ENCODE results near the gene APOL2. TPM values are rescaled to one million over a fixed set of nuclear protein-coding genes. Genes with fewer than 3 reads are reported as not detected.
"Not testable (repeated sequence)": the region's sequence is repeated elsewhere in the genome, so short reads cannot be mapped to it uniquely, and the experiment has no call there.

Gene APOL2
- total RNA-seq, 1 donor from 2014 or later: 12.8 TPM

GRCh38 chr22:36274531-36274930 is 35.2 kb upstream of the APOL2 start:
- Mint-ChIP-seq H3K9me3 (no peaks in the 10 kb centered on the region), H3K27ac (no peak overlapping the region), H3K4me1 (peaks cover 4% of the 10 kb centered on the region), H3K4me3 (no peak overlapping the region), H3K27me3 (ENCODE audit: insufficient read depth, low read depth) (peaks cover 10% of the 10 kb centered on the region), H3K36me3 (peaks cover 6% of the 10 kb centered on the region)
- no peaks in the 10 kb centered on the region for H4K20me1 ChIP-seq (ENCODE audit: low read depth)
- H3K9me3 ChIP-seq (ENCODE audit: low read depth): no peaks in the 10 kb centered on the region
- no peak for TF ChIP-seq CTCF (IDR thresholded peaks at IDR 0.05)
- TF ChIP-seq EZH2phosphoT487 (IDR thresholded peaks at IDR 0.05): no peak
- no peak for TF ChIP-seq EZH2 (IDR thresholded peaks at IDR 0.05)
- H3K4me3 ChIP-seq: no peak overlapping the region
- no peaks in the 10 kb centered on the region for H3K79me2 ChIP-seq (ENCODE audit: low read depth)
- no peaks in the 10 kb centered on the region for H3K36me3 ChIP-seq
- H2AFZ ChIP-seq (replicated peaks): no peak overlapping the region
- no peak overlapping the region for H3K9ac ChIP-seq
- H3K27ac ChIP-seq: no peak overlapping the region
- no peak overlapping the region for H3K4me2 ChIP-seq
- no peak for DNase-seq (ENCODE audit: low spot score)
- peaks cover 15% of the 10 kb centered on the region for H3F3A ChIP-seq (ENCODE audit: low read depth)
- H3K4me1 ChIP-seq: peaks cover 6% of the 10 kb centered on the region
- no peaks in the 10 kb centered on the region for H3K27me3 ChIP-seq

- not testable (repeated sequence) for H3K27ac ChIP-seq; H3K36me3 ChIP-seq; H3K4me2 ChIP-seq; H3K4me3 Mint-ChIP-seq; H3K9me3 ChIP-seq (ENCODE audit: low read depth); DNase-seq (ENCODE audit: low spot score); H3K4me1 ChIP-seq; H3K79me2 ChIP-seq (ENCODE audit: low read depth); H3K9me3 Mint-ChIP-seq; H3F3A ChIP-seq (ENCODE audit: low read depth); H3K27me3 ChIP-seq; H3K27ac Mint-ChIP-seq; H3K4me3 ChIP-seq; H3K9ac ChIP-seq; H3K27me3 Mint-ChIP-seq (ENCODE audit: insufficient read depth, low read depth); H3K36me3 Mint-ChIP-seq; H4K20me1 ChIP-seq (ENCODE audit: low read depth); H3K4me1 Mint-ChIP-seq
- H2AFZ ChIP-seq (replicated peaks): peak overlapping the region; percentile 82
Observed at GRCh38 chr22:36271951-36272350, 32.6 kb upstream of the APOL2 start.

- peak overlapping the region; percentile 82 for H2AFZ ChIP-seq (replicated peaks)
- H3K36me3 Mint-ChIP-seq; H3K79me2 ChIP-seq (ENCODE audit: low read depth); H3K4me1 ChIP-seq; H3K27me3 Mint-ChIP-seq (ENCODE audit: insufficient read depth, low read depth); H3K27me3 ChIP-seq; H3K4me2 ChIP-seq; H3K4me3 ChIP-seq; H3K4me3 Mint-ChIP-seq; H3K9ac ChIP-seq; H3F3A ChIP-seq (ENCODE audit: low read depth); H3K9me3 Mint-ChIP-seq; H3K4me1 Mint-ChIP-seq; H3K9me3 ChIP-seq (ENCODE audit: low read depth); DNase-seq (ENCODE audit: low spot score); H4K20me1 ChIP-seq (ENCODE audit: low read depth); H3K36me3 ChIP-seq; H3K27ac ChIP-seq: not testable (repeated sequence)
- peak overlapping the region; percentile 33 for H3K27ac Mint-ChIP-seq
Observed at GRCh38 chr22:36271231-36271630, 31.9 kb upstream of the APOL2 start.

- H3K27ac ChIP-seq: no peak overlapping the region
- H3K9ac ChIP-seq: no peak overlapping the region
- Mint-ChIP-seq H3K27ac (no peak overlapping the region), H3K27me3 (ENCODE audit: insufficient read depth, low read depth) (peaks cover 8% of the 10 kb centered on the region), H3K9me3 (peaks cover 9% of the 10 kb centered on the region), H3K36me3 (peaks cover 5% of the 10 kb centered on the region), H3K4me1 (peaks cover 14% of the 10 kb centered on the region), H3K4me3 (no peak overlapping the region)
- H3K4me2 ChIP-seq: no peak overlapping the region
- DNase-seq (ENCODE audit: low spot score): no peak
- no peaks in the 10 kb centered on the region for H3K79me2 ChIP-seq (ENCODE audit: low read depth)
- no peak overlapping the region for H3K4me3 ChIP-seq
- no peaks in the 10 kb centered on the region for H3K4me1 ChIP-seq
- H2AFZ ChIP-seq (replicated peaks): no peak overlapping the region
- H3F3A ChIP-seq (ENCODE audit: low read depth): no peaks in the 10 kb centered on the region
- no peaks in the 10 kb centered on the region for H3K27me3 ChIP-seq
- TF ChIP-seq EZH2 (IDR thresholded peaks at IDR 0.05): no peak
- no peak for TF ChIP-seq EZH2phosphoT487 (IDR thresholded peaks at IDR 0.05)
- TF ChIP-seq CTCF (IDR thresholded peaks at IDR 0.05): no peak
- no peaks in the 10 kb centered on the region for H4K20me1 ChIP-seq (ENCODE audit: low read depth)
- H3K9me3 ChIP-seq (ENCODE audit: low read depth): no peaks in the 10 kb centered on the region
- no peaks in the 10 kb centered on the region for H3K36me3 ChIP-seq
Observed at GRCh38 chr22:36267896-36268485, 28.7 kb upstream of the APOL2 start.

Data from neural progenitor cell (in vitro differentiated cells).